Astrocyte of the cerebellum (primary cell): Measurements from ENCODE around the gene TGFA.
A peak's percentile ranks its signal among the peaks of the same experiment; 100 is the strongest.

Experiments
- DNase-seq: peaks from one replicate; pipeline ENCODE4 v3.0.0-alpha.2; 2011; ENCODE audit warnings: low read depth
- H3K4me3 ChIP-seq: 2 replicates; pipeline ENCODE4 v1.5.1; 2011; ENCODE audit warnings: mild to moderate bottlenecking, low read depth, low read length, moderate library complexity
- in situ Hi-C: cut with HindIII; loops from 2 replicates; pipeline ENCODE4 v1.10.0; 2017; ENCODE audit warnings: low sequenced_read_pairs
- TF ChIP-seq, protein P1 (sequence below): IDR thresholded peaks from 2 replicates; pipeline ENCODE4 v1.5.1; 2012; ENCODE audit warnings: low read length, low read depth, moderate library complexity, mild to moderate bottlenecking; ENCODE audit errors: missing control alignments

Gene TGFA

GRCh38 chr2:70553584-70554337, at the start of gene TGFA:
TGFA (minus strand) TSS chr2:70553826; CDS start chr2:70553767, 59 bp downstream.
- no peak for DNase-seq
- in situ Hi-C loops: no loop called here
- TF ChIP-seq, protein P1, sequence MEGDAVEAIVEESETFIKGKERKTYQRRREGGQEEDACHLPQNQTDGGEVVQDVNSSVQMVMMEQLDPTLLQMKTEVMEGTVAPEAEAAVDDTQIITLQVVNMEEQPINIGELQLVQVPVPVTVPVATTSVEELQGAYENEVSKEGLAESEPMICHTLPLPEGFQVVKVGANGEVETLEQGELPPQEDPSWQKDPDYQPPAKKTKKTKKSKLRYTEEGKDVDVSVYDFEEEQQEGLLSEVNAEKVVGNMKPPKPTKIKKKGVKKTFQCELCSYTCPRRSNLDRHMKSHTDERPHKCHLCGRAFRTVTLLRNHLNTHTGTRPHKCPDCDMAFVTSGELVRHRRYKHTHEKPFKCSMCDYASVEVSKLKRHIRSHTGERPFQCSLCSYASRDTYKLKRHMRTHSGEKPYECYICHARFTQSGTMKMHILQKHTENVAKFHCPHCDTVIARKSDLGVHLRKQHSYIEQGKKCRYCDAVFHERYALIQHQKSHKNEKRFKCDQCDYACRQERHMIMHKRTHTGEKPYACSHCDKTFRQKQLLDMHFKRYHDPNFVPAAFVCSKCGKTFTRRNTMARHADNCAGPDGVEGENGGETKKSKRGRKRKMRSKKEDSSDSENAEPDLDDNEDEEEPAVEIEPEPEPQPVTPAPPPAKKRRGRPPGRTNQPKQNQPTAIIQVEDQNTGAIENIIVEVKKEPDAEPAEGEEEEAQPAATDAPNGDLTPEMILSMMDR: peak; percentile 82
- H3K4me3 ChIP-seq: peak within 1 kb of the TSS; percentile 46

DNA sequence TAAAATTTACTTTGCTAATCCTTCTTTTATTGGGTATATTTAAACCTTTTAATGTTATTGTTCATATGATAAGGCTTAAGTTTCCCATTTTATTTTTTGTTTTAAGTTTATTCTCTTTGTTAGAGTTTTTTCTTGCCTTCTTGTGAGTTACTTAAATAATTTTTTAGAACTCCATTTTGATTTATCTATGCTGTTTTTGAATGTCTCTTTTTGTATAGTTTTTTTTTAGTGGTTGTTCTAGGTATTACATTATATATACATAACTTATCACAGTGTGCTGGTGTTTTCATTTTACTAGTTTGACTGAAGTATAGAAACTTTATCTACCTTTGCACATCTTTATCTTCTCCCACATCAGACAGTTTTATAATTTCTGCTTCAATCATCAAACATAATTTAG, 49.4 kb upstream of the TGFA start:
- TF ChIP-seq, protein P1: no peak
- DNase-seq: no peak
- in situ Hi-C loops: no loop called here
- no peak overlapping the region for H3K4me3 ChIP-seq

DNA sequence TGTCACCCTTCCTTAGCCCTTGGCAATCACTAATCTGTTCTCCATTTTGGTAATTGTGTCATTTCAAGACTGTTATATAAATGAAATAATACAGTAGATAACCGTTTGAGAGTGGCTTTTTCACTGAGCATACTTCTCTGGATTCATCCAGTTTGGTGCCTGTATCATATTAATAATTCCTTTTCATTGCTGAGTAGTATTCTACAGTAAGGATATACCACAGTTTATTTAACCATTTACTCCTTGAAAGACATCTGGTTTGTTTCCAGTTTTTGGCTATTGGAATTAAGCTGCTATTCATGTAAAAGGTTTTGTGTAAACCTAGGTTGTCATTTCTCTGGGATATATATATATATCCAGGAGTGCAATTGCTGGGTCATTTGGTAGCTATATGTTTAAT, 44.6 kb upstream of the TGFA start:
- H3K4me3 ChIP-seq: no peak overlapping the region
- in situ Hi-C loops: no loop called here
- TF ChIP-seq, protein P1: no peak
- DNase-seq: no peak

GRCh38 chr2:70596739-70597138, 43.1 kb upstream of the TGFA start:
- DNase-seq: no peak
- H3K4me3 ChIP-seq: no peak overlapping the region
- TF ChIP-seq, protein P1: no peak
- in situ Hi-C loops: no loop called here

DNA sequence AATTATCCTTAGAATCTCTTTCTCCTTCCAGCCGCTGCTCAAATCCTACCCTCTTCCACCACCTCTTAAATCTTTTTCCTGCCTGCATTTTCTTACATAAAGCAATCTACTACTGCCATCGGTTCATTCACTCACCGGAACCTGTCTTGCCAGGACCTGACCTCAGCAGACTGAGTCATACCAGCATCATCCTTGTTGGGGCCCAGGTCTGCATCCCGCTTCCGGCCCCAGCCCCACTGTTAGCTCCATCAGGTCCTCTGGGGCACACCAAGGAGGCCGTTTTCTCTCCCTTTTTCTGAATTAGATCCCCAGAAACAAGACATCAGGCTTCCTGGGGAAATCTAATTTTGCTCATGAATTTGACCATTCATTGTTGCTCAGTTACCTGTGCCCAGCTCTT, 42.7 kb upstream of the TGFA start:
- H3K4me3 ChIP-seq: no peak overlapping the region
- TF ChIP-seq, protein P1: no peak
- in situ Hi-C loops: no loop called here
- DNase-seq: no peak

- in situ Hi-C loops: no loop called here
Measured at GRCh38 chr2:70583091-70583490, 29.5 kb upstream of the TGFA start.

More at GRCh38 chr2:70583091-70583490, 29.5 kb upstream of the TGFA start:
- no peak for DNase-seq
- TF ChIP-seq, protein P1: no peak
- no peak overlapping the region for H3K4me3 ChIP-seq
